HG03066 (cell line): Measurements from ENCODE around the gene FAM47E.
"Not testable (repeated sequence)": the region's sequence is repeated elsewhere in the genome, so short reads cannot be mapped to it uniquely, and the experiment has no call there.

Source experiments
- ATAC-seq: cut with Tn5 transposase; IDR thresholded peaks from one replicate; pipeline ENCODE4 v1.9.1; 2021; ENCODE audit warnings: low read depth; ENCODE audit not compliant: unreplicated experiment

Gene FAM47E

GRCh38 chr4:76266627-76267026 lies 15.1 kb downstream of the FAM47E start:
- no peak for ATAC-seq

- ATAC-seq = no peak
These were observed 16.3 kb downstream of the FAM47E start for GRCh38 chr4:76267811-76268210.

GRCh38 chr4:76270244-76271175 lies 19.0 kb downstream of the FAM47E start:
- ATAC-seq = no peak

GRCh38 chr4:76271248-76271647 lies 19.7 kb downstream of the FAM47E start:
- ATAC-seq = no peak

- no peak for ATAC-seq
These were observed 20.6 kb downstream of the FAM47E start for GRCh38 chr4:76272073-76272472.

GRCh38 chr4:76272582-76272981 lies 21.1 kb downstream of the FAM47E start:
- ATAC-seq = no peak

- ATAC-seq = no peak
These were observed 21.5 kb downstream of the FAM47E start for GRCh38 chr4:76272999-76273398.

- ATAC-seq = no peak
These were observed 24.1 kb downstream of the FAM47E start for GRCh38 chr4:76275486-76276124.

GRCh38 chr4:76276813-76277212 lies 25.3 kb downstream of the FAM47E start:
- no peak for ATAC-seq

- no peak for ATAC-seq
These were observed 26.1 kb downstream of the FAM47E start for GRCh38 chr4:76277667-76278066.

- ATAC-seq = no peak
These were observed 27.1 kb downstream of the FAM47E start for GRCh38 chr4:76278583-76278982.

- no peak for ATAC-seq
These were observed 27.9 kb downstream of the FAM47E start for GRCh38 chr4:76279462-76279861.

GRCh38 chr4:76280488-76281441 lies 29.2 kb downstream of the FAM47E start:
- no peak for ATAC-seq

GRCh38 chr4:76281594-76281993 lies 30.1 kb downstream of the FAM47E start:
- ATAC-seq = not testable (repeated sequence)

GRCh38 chr4:76282941-76283689 lies 31.6 kb downstream of the FAM47E start:
- no peak for ATAC-seq

- ATAC-seq = no peak
These were observed 32.4 kb downstream of the FAM47E start for GRCh38 chr4:76283900-76284299.

GRCh38 chr4:76287811-76288210 lies 36.3 kb downstream of the FAM47E start:
- ATAC-seq = not testable (repeated sequence)

GRCh38 chr4:76292730-76293129 lies 41.2 kb downstream of the FAM47E start:
- ATAC-seq = no peak

- ATAC-seq = no peak
These were observed 42.3 kb downstream of the FAM47E start for GRCh38 chr4:76293772-76294171.

- no peak for ATAC-seq
These were observed 44.8 kb downstream of the FAM47E start for GRCh38 chr4:76296286-76296820.
